Measurements from ENCODE around the gene NDUFS6. TPM values are rescaled to one million over a fixed set of nuclear protein-coding genes. Genes with fewer than 3 reads are reported as not detected.
"Not testable (repeated sequence)": the region's sequence is repeated elsewhere in the genome, so short reads cannot be mapped to it uniquely, and the experiment has no call there.

The NDUFS6 gene
- total RNA-seq, 4 donors from 2014 or later: 38.9 to 64.5 (median 51.2) TPM

DNA sequence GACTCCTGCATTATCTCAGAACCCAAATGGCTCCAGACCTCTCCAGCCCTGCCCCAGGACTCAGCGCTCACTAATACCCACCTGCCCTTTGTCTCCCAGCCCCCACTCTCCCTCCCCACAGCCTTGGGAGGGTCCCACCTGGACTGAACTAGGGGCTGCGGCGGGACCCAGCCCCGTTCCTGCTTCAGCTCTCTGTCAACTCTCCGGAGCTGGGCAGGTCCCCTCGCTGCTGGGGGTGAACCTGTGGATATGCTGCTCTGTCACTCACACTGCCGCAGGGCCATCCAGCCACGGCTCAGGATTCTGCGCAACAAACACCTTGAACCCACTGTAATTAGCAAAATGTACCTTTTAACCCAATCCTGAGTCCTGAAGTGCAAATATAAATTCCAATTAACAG lies 36.8 kb downstream of the NDUFS6 start:
- no peak for TF ChIP-seq POLR2A (IDR thresholded peaks at IDR 0.05)
- no peak for TF ChIP-seq CTCF (IDR thresholded peaks at IDR 0.05)
- no peak for TF ChIP-seq POLR2AphosphoS5 (IDR thresholded peaks at IDR 0.05)
- TF ChIP-seq EP300 (IDR thresholded peaks at IDR 0.05): no peak
- Histone ChIP-seq H3K9me3 (no peaks in the 10 kb centered on the region), H3K4me1 (no peaks in the 10 kb centered on the region), H3K4me3 (no peak overlapping the region), H3K27me3 (peaks cover 31% of the 10 kb centered on the region), H3K36me3 (no peaks in the 10 kb centered on the region), H3K27ac (no peak overlapping the region)
- DNase-seq (ENCODE audit: low spot score in 2 of 2): peak in 1 of 2 donors; percentile 39
- WGBS: 98% methylated on average over 8 of the region's 9 CpGs

- DNase-seq (ENCODE audit: low spot score in 2 of 2): peak in 1 of 2 donors; percentile 41
- H3K27ac ChIP-seq: no peak overlapping the region
- H3K4me3 ChIP-seq: no peak overlapping the region
- no peaks in the 10 kb centered on the region for H3K36me3 ChIP-seq
- H3K27me3 ChIP-seq: peaks cover 29% of the 10 kb centered on the region
- WGBS: 93% methylated on average over 12 of the region's 20 CpGs
- H3K4me1 ChIP-seq: no peaks in the 10 kb centered on the region
- H3K9me3 ChIP-seq: no peaks in the 10 kb centered on the region
- TF ChIP-seq CTCF (IDR thresholded peaks at IDR 0.05): no peak
- no peak for TF ChIP-seq POLR2A (IDR thresholded peaks at IDR 0.05)
- no peak for TF ChIP-seq EP300 (IDR thresholded peaks at IDR 0.05)
- no peak for TF ChIP-seq POLR2AphosphoS5 (IDR thresholded peaks at IDR 0.05)
Measured at GRCh38 chr5:1840071-1840547, 38.9 kb downstream of the NDUFS6 start.

DNA sequence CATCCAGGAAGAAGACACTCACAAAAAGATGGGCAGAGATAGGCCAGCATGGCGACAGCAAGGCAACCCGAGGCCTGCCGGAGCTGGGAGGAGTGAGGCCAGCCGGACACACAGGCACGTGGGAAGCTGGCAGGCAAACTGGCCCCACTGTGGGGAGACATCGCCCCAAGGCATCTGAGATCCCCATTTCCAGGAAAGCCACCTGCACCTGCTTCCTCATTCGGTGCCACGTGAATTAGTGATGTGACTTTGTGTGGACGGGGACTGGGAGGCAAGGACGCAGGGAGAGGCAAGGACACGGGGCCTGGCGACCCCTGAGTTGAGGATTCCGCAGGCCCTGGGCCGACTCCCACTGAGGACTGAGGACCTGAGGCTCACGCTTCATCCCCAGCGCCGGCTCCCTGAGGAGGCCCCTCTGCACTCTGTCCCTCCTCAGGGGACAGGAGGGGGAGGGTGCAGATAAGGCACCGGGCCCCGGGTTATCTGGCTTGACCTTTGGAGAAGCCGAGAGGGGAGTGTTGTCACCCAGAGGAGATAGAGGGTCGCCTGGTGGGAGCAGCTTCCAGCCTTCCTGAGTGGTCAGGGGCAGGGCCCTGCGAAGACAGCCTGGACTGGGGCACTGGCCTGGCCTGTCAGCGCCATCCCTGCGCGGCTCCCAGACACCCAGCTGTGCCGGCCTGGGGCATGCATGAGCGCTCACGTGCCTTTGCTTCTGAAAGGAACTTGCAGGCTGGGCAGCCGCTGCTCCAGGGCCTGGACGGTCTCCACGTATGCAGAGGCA lies 39.7 kb downstream of the NDUFS6 start:
- Histone ChIP-seq H3K4me1 (no peaks in the 10 kb centered on the region), H3K27ac (no peak overlapping the region), H3K36me3 (no peaks in the 10 kb centered on the region), H3K4me3 (no peak overlapping the region), H3K27me3 (peaks cover 29% of the 10 kb centered on the region), H3K9me3 (no peaks in the 10 kb centered on the region)
- WGBS: 73% methylated on average over 23 of the region's 31 CpGs
- DNase-seq (ENCODE audit: low spot score in 2 of 2): peak; percentile 54 to 77
- no peak for TF ChIP-seq CTCF (IDR thresholded peaks at IDR 0.05)

- H3K4me3 ChIP-seq: no peak overlapping the region
- H3K27me3 ChIP-seq: peaks cover 25% of the 10 kb centered on the region
- H3K36me3 ChIP-seq: no peaks in the 10 kb centered on the region
- DNase-seq (ENCODE audit: low spot score in 2 of 2): no peak
- 65% methylated on average over 17 of the region's 17 CpGs for WGBS
- TF ChIP-seq CTCF (IDR thresholded peaks at IDR 0.05) (no peak), EP300 (IDR thresholded peaks at IDR 0.05) (no peak), POLR2AphosphoS5 (IDR thresholded peaks at IDR 0.05) (no peak), POLR2A (IDR thresholded peaks at IDR 0.05) (no peak)
- H3K27ac ChIP-seq: no peak overlapping the region
- no peaks in the 10 kb centered on the region for H3K9me3 ChIP-seq
- H3K4me1 ChIP-seq: no peaks in the 10 kb centered on the region
Measured at GRCh38 chr5:1842004-1842819, 41.0 kb downstream of the NDUFS6 start.

- H3K27ac ChIP-seq; H3K4me1 ChIP-seq; H3K9me3 ChIP-seq; H3K36me3 ChIP-seq; DNase-seq (ENCODE audit: low spot score in 2 of 2); H3K4me3 ChIP-seq: not testable (repeated sequence)
- WGBS: 96% methylated on average over 10 of the region's 10 CpGs
- peaks cover 36% of the 10 kb centered on the region for H3K27me3 ChIP-seq
Measured at GRCh38 chr5:1843761-1844160, 42.6 kb downstream of the NDUFS6 start.
